Activated CD8-positive, alpha-beta memory T cell treated with anti-CD3 and anti-CD28 coated beads for 36 hours (primary cell): ENCODE results near the gene WDR45. TPM values are rescaled to one million over a fixed set of nuclear protein-coding genes. Genes with fewer than 3 reads are reported as not detected.

Experiments
- CTCF ChIA-PET: fragments of 350-600 bp; sonication (Branson Sonifier 250); formaldehyde crosslinking; loops from one replicate; lab custom pipeline; 2021; ENCODE audit warnings: antibody characterized with exemption; lab: Charles Lee
- POLR2A ChIA-PET: fragments of 350-600 bp; sonication (Branson Sonifier 250); formaldehyde crosslinking; loops from one replicate; lab custom pipeline; 2021; ENCODE audit warnings: antibody characterized with exemption; lab: Charles Lee
- total RNA-seq, 2 experiments: library from RNA; stranded (reverse); gene quantifications; one replicate each; pipeline ENCODE4 v1.2.3, GENCODE V29; 2021

WDR45 gene
- total RNA-seq, 2 experiments from 2014 or later: 40.3 to 40.6 TPM

DNA sequence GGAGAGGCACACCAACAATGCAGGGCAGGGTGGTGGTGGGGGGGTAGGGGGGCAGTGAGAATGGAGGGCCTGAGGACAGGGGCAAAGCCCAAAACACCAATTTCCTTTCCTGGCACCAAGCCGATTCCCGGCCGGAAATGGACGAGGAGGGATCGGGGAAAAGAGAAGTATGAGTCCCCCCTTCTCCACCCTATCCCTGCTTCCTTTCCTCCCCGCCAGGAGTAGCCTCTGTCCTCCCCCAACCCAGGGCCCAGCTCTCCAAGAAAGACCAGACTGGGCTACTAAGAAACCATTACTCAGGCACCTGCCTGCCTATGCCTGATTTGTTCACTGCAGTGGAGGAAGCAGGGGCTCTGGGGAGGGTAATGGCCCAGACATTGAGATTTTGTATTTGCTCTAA is 20.5 kb downstream of the WDR45 start:
- CTCF ChIA-PET: no interaction called here
- POLR2A ChIA-PET: interaction anchor here (0.5 kb wide), 1 partner anchor 179 kb away, joined by 5 read pairs; no protein-coding TSS in a partner anchor

- ChIA-PET CTCF (no interaction called here), POLR2A (interaction anchor here (0.5 kb wide), 1 partner anchor 179 kb away, joined by 5 read pairs; no protein-coding TSS in a partner anchor)
Measured at GRCh38 chrX:49058794-49059193, 20.9 kb downstream of the WDR45 start, which contains the start of gene CCDC120. Gene CCDC120 (plus strand): TSS chrX:49058999. CDS start chrX:49062042, 3,043 bp downstream.

DNA sequence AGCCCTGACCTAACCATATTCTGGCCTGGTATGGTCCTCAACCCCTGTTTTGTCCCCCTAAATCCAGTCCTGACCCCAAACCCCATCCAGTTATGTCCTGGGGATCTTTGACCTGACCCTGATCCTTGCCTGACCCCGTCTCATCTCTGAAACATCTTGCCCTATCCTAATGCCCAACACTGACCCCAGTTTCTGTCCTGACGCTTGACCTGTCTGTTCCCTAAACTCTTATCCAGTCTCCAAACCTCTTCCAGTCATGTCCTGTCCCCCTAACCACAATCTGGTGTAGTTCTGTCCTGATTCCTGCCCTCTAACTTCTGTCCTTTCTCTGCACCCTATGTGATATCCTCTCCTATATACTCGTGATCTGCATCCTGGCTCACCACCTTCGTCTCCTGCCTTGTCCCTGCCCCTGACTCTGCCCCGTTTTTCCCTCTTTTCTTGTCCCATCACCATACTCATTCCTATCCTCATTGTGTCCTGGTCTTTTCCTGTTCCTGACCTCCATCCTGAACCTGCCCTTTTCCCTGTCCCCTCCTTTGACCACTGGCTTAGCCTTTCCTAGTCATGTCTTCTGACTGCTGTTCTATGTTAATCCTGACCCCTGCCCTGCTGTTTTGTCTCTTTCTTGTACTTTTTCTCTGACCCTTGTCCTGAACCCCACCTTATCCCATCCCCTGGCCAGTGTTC is 25.5 kb downstream of the WDR45 start:
- CTCF ChIA-PET: no interaction called here
- POLR2A ChIA-PET: no interaction called here

GRCh38 chrX:49053223-49054072 is 26.2 kb downstream of the WDR45 start:
- CTCF ChIA-PET: no interaction called here
- POLR2A ChIA-PET: interaction anchor here (1.1 kb wide), 1 partner anchor 40 kb away, joined by 3 read pairs; no protein-coding TSS in a partner anchor

DNA sequence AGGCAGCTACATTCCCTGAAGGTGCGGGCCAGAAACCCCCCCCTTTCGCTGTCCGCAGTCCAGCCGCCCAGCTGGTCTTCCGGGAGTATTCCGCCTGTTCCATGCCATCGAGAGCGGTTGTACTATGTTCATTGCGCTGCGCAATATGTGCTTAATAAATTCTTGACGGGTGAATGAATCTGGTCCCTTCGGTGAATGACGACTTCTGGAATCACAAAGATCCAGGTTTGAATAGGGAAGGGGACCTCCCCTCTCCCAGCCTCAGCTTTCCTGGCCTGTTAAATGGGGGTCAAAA is 35.8 kb downstream of the WDR45 start:
- POLR2A ChIA-PET: interaction anchor here (0.9 kb wide), 2 partner anchors 86 to 105 kb away, joined by 4 to 5 read pairs; no protein-coding TSS in a partner anchor
- CTCF ChIA-PET: interaction anchor here (0.7 to 1.2 kb wide), 3 partner anchors 26 to 471 kb away, joined by 3 to 4 read pairs (median 3); no protein-coding TSS in a partner anchor

DNA sequence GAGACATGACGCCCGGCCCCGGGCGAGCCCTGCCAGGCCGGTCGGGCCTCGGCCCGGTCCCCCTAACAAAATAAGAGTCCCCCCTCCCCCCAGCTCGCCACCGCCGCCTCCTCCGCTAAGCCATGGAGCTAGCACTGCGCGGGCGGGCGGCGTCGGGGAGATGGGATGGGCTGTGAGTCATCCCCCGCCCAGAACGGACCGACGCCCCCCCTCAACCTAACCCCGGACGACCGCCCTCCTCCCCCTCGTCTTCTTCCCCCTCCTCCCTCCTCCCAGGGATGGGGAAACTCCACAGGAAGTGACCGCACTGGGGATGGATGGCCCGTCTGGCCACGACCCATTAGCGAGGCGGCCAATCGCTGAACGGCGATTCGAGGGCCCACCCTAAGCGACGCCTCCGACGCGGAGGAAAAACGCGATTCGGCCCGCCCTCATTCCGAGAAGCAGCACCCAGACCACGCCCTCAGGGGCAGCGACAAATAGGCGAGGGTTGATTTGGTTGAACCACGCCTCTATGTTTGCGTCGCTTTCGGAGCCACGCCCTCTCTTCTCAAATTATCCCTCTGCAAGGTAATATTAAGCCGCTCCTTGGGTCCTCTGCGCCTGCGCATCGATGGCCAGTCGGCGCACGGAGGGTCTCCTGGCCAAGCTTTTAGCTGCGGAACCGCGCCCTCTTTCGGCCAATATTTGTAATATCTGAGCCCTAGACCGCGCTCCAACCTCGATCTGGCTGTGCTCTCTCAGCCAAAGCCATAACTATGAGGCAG is 36.3 kb downstream of the WDR45 start, which contains the start of gene TFE3:
Gene TFE3 (minus strand): TSS at position 138 of the 767 bp plus-strand sequence. CDS start 131 bp downstream, at position 7.
- ChIA-PET CTCF (interaction anchor here (0.6 to 1.2 kb wide), 4 partner anchors 27 to 470 kb away, joined by 3 to 4 read pairs (median 4); no protein-coding TSS in a partner anchor), POLR2A (interaction anchor here (0.6 to 1.1 kb wide), 5 partner anchors 38 to 105 kb away, joined by 4 to 5 read pairs (median 4); no protein-coding TSS in a partner anchor)

GRCh38 chrX:49042581-49043219 is 37.0 kb downstream of the WDR45 start:
- ChIA-PET POLR2A (interaction anchor here (0.6 to 1.1 kb wide), 4 partner anchors 41 to 232 kb away, joined by 3 to 5 read pairs (median 4); partner anchors contain the start of gene GRIPAP1), CTCF (interaction anchor here (0.6 to 1.2 kb wide), 2 partner anchors 27 to 84 kb away, joined by 4 read pairs; no protein-coding TSS in a partner anchor)

GRCh38 chrX:49041744-49042580 is 37.7 kb downstream of the WDR45 start:
- POLR2A ChIA-PET: interaction anchor here (0.6 to 1.1 kb wide), 2 partner anchors 40 to 231 kb away, joined by 3 to 5 read pairs; partner anchors contain the start of gene GRIPAP1
- CTCF ChIA-PET: no interaction called here

DNA sequence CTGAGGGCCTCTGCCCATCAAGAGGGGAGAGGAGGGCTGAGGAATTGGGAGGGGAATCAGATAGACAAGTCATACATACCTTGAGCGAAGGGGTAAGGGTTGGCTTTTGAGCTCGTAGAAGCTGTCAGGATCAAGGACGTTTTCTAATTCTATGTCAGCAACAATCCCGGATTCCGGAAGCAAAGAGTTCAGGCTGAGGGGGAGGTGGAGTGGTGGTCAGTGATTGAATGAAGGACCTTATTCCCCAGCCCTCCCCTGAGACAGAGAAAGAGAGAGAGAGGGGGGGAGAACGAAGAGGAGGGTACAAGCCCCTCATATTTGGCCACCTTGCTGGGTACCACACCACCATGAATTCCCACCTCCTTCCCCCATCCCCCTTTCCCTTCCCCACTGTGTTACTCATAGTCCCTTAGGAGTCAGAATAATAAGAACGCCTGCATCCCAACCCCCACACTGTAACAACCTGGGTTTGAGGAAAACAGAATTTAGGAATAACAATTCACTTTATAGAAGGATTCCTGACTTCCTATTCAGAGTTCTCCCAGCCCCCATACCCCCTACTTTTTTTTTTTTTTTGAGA is 39.2 kb downstream of the WDR45 start:
- ChIA-PET CTCF (no interaction called here), POLR2A (interaction anchor here (0.7 kb wide), 1 partner anchor 82 kb away, joined by 6 read pairs; no protein-coding TSS in a partner anchor)

DNA sequence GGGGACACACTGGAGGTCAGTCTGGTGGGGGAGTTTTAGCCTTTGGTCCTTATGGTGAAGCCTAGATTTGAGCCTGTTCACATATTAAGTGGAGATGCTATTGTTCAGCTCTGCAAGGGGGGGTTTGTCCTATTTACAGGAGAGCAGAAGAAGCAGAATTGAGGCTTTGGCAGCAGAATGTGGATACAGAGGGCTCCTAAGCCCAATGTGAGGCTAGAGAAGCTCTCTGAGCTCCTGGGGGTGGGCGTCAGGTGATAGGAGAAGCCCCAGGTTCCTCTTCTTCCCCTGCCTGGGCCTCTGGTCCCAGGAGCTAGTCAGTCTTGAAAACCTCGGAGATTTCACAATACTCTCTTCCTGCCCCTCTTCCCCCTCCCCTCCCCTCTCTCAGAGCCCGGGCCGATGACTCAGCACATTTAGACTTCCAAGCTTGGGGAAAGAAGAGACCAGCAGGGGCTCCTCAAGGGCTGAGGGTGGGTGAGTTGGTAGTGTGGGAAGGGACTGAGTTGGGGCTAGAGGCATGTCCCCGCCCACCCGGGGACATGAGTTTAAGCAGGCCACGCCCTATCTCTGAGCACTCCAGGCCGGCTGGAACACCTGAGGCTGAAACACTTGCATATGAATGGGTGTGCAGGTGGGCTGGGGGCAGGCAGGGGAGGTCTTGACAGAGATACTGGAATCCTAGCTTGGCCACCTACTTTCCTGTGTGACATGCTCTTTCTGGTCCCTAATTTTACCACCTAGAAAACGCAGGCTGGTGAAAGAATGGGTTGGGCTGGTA is 39.9 kb downstream of the WDR45 start:
- ChIA-PET CTCF (interaction anchor here (1.6 kb wide), 1 partner anchor 99 kb away, joined by 4 read pairs; no protein-coding TSS in a partner anchor), POLR2A (no interaction called here)

DNA sequence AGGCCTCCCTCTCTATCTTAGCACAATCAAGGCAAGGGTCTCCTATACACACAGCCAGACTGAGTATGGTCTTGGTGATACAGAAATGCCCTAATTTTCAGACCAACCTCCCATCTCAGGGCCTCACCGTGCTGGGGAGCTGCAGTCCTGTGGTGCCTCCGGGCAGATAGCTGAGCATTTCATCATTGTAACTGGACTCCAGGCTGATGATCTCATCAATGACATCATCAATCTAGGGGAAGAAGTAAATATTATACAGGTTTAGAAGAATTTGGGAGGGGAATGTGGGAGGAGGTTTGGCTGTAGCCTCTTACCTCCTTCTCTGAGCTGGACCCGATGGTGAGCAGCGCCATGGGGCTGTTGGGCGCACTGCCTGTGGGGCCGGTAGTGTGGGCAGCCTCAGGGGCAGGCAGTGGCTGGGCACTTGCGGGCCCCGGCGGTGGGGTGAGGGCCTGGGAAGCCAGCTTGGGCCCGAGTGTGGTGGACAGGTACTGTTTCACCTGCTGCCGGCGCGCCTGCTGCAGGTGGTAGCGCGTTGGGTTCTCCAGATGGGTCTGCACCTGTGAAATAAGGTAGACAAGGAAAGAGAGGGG is 41.7 kb downstream of the WDR45 start:
- ChIA-PET CTCF (no interaction called here), POLR2A (no interaction called here)

- CTCF ChIA-PET: no interaction called here
- POLR2A ChIA-PET: no interaction called here
Measured at GRCh38 chrX:49030283-49030682, 49.4 kb downstream of the WDR45 start.

DNA sequence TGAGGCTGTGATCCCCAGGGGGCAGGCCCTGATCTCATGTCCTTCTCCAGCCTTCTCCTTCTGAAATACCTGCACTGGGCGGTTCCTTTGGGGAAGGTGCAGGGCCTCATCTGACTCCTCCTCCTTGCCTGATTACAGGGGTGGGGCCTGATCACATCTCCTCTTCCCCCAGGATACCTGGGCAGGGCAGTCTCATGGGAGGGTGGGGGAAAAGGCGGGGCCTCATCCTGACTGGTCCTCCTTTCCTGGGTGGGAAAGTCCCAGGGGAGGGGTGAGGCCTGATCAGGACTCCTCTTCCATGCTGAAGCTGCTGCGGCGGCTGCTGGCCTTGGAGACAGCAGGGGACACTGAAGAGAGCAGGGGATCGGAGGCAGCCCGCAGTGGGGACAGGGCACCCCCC is 49.8 kb downstream of the WDR45 start:
- ChIA-PET CTCF (no interaction called here), POLR2A (no interaction called here)
